Activated CD4-positive, alpha-beta T cell treated with anti-CD3 and anti-CD28 coated beads for 36 hours (primary cell): ENCODE measurements around the gene NAP1L4. TPM values are rescaled to one million over a fixed set of nuclear protein-coding genes. Genes with fewer than 3 reads are reported as not detected.

Source experiments
- ATAC-seq: fragments of 200-7000 bp; cut with Tn5 transposase; one replicate; pipeline ENCODE4 v1.10.0; 2021; ENCODE audit warnings: mild to moderate bottlenecking, moderate library complexity
- CTCF ChIA-PET: fragments of 350-600 bp; sonication (Branson Sonifier 250); formaldehyde crosslinking; loops from one replicate; lab custom pipeline; 2021; ENCODE audit warnings: antibody characterized with exemption; lab: Charles Lee
- POLR2A ChIA-PET: fragments of 350-600 bp; sonication (Branson Sonifier 250); formaldehyde crosslinking; loops from one replicate; lab custom pipeline; 2021; ENCODE audit warnings: antibody characterized with exemption, inconsistent platforms; lab: Charles Lee
- DNase-seq: peaks from one replicate; pipeline ENCODE4 v3.0.0-alpha.2; 2020
- H3K27ac Mint-ChIP-seq: one replicate; pipeline ENCODE4 v1.8.0; 2021; ENCODE audit warnings: mixed read lengths
- H3K27me3 Mint-ChIP-seq: one replicate; pipeline ENCODE4 v1.8.0; 2021; ENCODE audit warnings: mixed read lengths
- H3K36me3 Mint-ChIP-seq: one replicate; pipeline ENCODE4 v1.8.0; 2021; ENCODE audit warnings: low read depth, mixed read lengths
- H3K4me1 Mint-ChIP-seq: one replicate; pipeline ENCODE4 v1.8.0; 2021; ENCODE audit warnings: mixed read lengths
- H3K4me3 Mint-ChIP-seq: one replicate; pipeline ENCODE4 v1.8.0; 2021; ENCODE audit warnings: mild to moderate bottlenecking, moderate library complexity, mixed read lengths
- H3K9me3 Mint-ChIP-seq: one replicate; pipeline ENCODE4 v1.8.0; 2021; ENCODE audit warnings: low read depth, mixed read lengths
- intact Hi-C, 2 experiments: fragments of 100-400 bp; cut with DNase I in 1 of 2; cut with micrococcal nuclease in 1 of 2; formaldehyde crosslinking; loops; one replicate each; pipeline versions ENCODE4 v1.14.2 to v1.15.1; 2022 to 2024; cut with DNase I, micrococcal nuclease
- total RNA-seq, 2 experiments: library from RNA; stranded (reverse); gene quantifications; one replicate each; pipeline ENCODE4 v1.2.3, GENCODE V29; 2021

The NAP1L4 gene
- total RNA-seq, 2 experiments from 2014 or later, result 241 to 246 TPM

DNA sequence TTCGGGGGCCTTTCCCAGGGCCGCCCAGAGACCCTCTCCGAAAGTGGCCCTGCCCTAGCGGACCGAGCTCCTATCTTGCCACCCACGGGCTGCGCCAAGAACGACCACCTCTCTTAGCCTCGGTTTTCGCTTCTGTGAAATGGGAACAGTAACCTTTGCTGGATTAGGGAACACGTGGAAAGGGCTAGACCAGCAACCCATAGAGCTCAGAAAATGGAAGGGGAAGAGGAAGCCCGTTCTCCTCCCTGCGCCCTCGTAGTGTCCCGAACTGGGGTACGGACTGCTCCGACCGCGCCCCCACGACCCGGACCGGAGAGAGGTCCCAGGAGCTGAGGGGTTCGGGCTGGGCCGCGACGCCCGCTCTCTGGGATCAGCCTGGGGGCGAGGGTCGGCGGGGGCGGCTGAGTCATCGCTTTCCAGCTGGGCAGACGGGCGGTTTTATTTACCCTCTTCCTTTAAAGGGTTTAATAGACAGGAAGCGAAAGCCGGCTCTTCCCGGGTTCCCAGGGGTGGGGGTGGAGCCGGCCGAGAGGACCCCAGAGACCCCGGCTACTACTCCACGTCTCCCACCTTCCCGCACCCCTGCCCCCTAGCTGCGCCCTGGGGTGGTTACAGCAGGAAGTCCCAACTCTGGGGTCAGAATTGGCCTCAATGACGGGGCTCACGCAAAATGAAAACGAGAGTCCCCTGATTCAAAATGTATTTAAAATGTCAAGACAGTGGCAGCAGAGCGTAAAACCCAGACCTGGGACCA is 62.0 kb downstream of the NAP1L4 start:
- ChIA-PET CTCF (interaction anchor here (0.7 to 2.6 kb wide), 9 partner anchors 9 to 82 kb away, joined by 3 to 14 read pairs (median 4); a partner anchor contains a TSS), POLR2A (interaction anchor here (1.7 kb wide), 1 partner anchor 11 kb away, joined by 4 read pairs; no protein-coding TSS in a partner anchor)
- H3K27me3 Mint-ChIP-seq, result peaks cover 19% of the 10 kb centered on the region
- peaks cover 27% of the 10 kb centered on the region for H3K4me1 Mint-ChIP-seq
- no peaks in the 10 kb centered on the region for H3K9me3 Mint-ChIP-seq
- no peaks in the 10 kb centered on the region for H3K36me3 Mint-ChIP-seq
- ATAC-seq, result peak; percentile 31
- intact Hi-C loops, result loop anchor here (1.0 to 5.0 kb wide), 7 partner anchors 28 to 398 kb away; partner anchors contain the start of gene CARS1 (in 1 of the 2)
- DNase-seq, result peak; percentile 76
- peak overlapping the region; percentile 63 for H3K27ac Mint-ChIP-seq
- H3K4me3 Mint-ChIP-seq, result peak overlapping the region; percentile 63

DNA sequence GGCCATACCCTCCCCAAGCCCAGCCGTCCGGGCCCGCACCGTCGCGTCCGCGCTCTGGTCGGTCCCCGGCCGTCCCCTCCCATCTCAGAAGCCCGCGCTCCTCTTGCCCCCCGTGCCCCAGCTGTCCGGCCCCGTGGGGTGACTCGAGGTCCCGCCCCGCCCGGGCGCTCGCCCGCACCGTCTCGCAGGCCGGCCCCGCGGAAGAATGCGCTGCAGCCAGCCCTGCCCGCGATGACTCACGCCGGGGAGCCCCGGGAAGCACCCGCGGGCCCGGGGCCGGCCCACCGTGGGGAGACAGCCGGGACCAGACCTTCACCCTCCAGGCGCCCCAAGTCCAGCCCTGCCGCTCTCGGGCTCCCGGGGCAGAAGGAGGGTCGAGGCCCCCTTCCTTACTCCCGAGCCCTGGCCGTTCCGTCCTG is 62.6 kb downstream of the NAP1L4 start:
- ATAC-seq (peak; percentile 34), DNase-seq (peak; percentile 78)
- Mint-ChIP-seq H3K4me3 (peak overlapping the region; percentile 63), H3K27me3 (peaks cover 19% of the 10 kb centered on the region), H3K36me3 (no peaks in the 10 kb centered on the region), H3K27ac (peak overlapping the region; percentile 63), H3K4me1 (peaks cover 27% of the 10 kb centered on the region), H3K9me3 (no peaks in the 10 kb centered on the region)
- POLR2A ChIA-PET, result interaction anchor here (1.7 kb wide), 1 partner anchor 12 kb away, joined by 4 read pairs; no protein-coding TSS in a partner anchor
- intact Hi-C loops, result loop anchor here in 1 of 2 experiments (1.0 kb wide), 2 partner anchors 27 to 229 kb away; a partner anchor contains a TSS
- CTCF ChIA-PET, result interaction anchor here (1.0 to 2.6 kb wide), 8 partner anchors 9 to 42 kb away, joined by 3 to 14 read pairs (median 4); a partner anchor contains a TSS

DNA sequence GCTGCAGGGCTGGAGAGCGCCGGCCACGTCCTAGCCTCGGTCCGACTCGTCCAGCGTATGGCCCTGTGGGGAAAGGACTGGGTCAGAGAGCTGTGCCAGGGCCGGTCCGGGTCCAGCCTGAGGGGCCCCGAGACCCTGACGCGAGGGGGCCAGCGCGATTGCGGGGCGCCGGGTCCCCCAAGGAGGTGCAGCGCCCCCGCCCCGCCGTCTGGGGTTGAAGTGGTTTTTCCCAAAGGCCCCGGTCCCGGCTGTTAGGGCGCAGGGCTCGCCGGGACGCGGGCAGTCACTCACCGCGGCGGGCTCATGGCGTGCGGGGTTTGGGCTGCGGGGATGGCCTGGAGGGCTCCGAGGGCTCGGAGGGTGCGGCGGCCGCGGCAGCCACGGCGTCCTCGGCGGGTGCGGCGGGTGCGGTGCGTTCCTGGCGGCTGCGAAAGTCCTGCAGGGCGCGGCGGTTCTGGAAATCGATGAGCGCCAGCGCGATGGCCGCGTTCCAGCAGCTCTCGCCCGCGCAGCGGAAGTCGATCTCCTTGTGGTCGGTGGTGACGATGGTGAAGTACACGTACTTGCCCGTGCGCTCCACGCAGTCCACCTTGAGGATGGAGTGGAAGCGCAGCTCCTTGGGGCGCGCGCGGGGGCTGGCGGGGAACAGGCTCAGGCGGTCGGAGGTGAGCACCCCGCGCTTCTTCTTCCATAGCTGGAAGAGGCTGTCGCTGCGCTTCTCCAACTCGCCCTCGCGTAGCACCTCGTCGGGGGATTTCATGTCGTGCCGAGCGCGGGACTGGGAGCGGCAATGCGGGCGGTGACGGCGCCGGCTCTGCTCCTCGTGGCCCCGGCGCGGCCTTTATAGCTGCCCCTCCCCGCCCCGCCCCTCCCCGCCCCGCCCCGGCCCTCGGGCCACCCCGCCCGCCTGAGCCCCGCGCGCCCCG is 63.3 kb downstream of the NAP1L4 start, which contains the start of gene PHLDA2:
TSS of gene PHLDA2 (minus strand) at position 816 of the 926 bp plus-strand sequence. CDS start at position 760, 56 bp downstream.
- ChIA-PET CTCF (interaction anchor here (1.0 to 2.6 kb wide), 5 partner anchors 10 to 41 kb away, joined by 3 to 14 read pairs (median 6); a partner anchor contains a TSS), POLR2A (no interaction called here)
- intact Hi-C loops, result loop anchor here in 1 of 2 experiments (1.0 kb wide), 2 partner anchors 27 to 229 kb away; a partner anchor contains a TSS
- Mint-ChIP-seq H3K27ac (peak within 1 kb of the TSS; percentile 63), H3K4me3 (peak within 1 kb of the TSS; percentile 70), H3K36me3 (no peaks in the 10 kb centered on the region), H3K9me3 (no peaks in the 10 kb centered on the region), H3K27me3 (peaks cover 19% of the 10 kb centered on the region), H3K4me1 (peaks cover 25% of the 10 kb centered on the region)
- peak; percentile 28 for ATAC-seq
- DNase-seq, result peak; percentile 81

DNA sequence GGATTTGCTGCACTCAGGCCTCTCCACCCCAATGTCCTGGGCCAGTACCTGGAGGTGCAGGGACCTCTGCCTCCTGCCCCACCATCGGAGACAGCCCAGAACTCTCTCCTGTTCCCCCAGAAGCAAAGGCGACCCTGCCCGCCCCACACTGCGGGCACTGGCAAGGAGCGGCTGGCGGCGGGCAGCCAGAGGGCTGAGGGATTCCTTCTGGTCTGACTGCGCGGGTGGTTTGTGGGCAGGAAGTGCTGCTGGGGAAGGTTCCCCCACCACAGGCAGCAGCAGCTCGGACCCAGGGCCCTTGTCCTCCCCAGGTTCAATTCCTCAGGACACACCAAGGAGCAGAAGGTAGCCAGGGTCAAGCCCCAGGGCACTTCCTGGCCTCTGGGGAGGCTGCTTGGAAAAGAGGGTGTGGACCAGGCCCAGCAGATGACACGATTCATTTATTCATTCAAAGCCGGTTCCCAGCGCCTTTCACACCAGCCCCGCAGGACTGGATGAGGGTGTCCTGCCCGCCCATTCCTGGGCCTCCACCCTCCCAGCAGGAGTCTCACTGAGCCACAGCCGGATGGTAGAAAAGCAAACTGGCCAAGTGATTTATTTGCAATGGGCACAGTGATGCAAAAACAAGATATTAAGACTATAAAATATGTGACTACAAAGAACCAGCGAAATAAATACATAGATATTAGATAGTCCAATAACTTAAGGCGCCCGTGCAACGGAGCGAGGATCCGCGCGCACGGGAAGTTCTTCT is 64.1 kb downstream of the NAP1L4 start:
- ChIA-PET POLR2A (no interaction called here), CTCF (interaction anchor here (1.0 to 2.6 kb wide), 3 partner anchors 19 to 40 kb away, joined by 3 to 14 read pairs (median 9); no protein-coding TSS in a partner anchor)
- H3K36me3 Mint-ChIP-seq, result no peaks in the 10 kb centered on the region
- H3K4me1 Mint-ChIP-seq, result peaks cover 18% of the 10 kb centered on the region
- H3K9me3 Mint-ChIP-seq, result no peaks in the 10 kb centered on the region
- peak overlapping the region; percentile 59 for H3K4me3 Mint-ChIP-seq
- intact Hi-C loops, result no loop called here
- H3K27me3 Mint-ChIP-seq, result peaks cover 19% of the 10 kb centered on the region
- no peak overlapping the region for H3K27ac Mint-ChIP-seq
- ATAC-seq (no peak), DNase-seq (no peak)

- Mint-ChIP-seq H3K9me3 (no peaks in the 10 kb centered on the region), H3K27ac (no peak overlapping the region), H3K36me3 (no peaks in the 10 kb centered on the region), H3K4me3 (no peak overlapping the region), H3K4me1 (peaks cover 17% of the 10 kb centered on the region), H3K27me3 (peaks cover 19% of the 10 kb centered on the region)
- CTCF ChIA-PET, result interaction anchor here (1.3 kb wide), 1 partner anchor 396 kb away, joined by 3 read pairs; no protein-coding TSS in a partner anchor
- intact Hi-C loops, result no loop called here
- POLR2A ChIA-PET, result no interaction called here
- DNase-seq (no peak), ATAC-seq (no peak)
Observed at GRCh38 chr11:2927121-2927800, 64.9 kb downstream of the NAP1L4 start.

DNA sequence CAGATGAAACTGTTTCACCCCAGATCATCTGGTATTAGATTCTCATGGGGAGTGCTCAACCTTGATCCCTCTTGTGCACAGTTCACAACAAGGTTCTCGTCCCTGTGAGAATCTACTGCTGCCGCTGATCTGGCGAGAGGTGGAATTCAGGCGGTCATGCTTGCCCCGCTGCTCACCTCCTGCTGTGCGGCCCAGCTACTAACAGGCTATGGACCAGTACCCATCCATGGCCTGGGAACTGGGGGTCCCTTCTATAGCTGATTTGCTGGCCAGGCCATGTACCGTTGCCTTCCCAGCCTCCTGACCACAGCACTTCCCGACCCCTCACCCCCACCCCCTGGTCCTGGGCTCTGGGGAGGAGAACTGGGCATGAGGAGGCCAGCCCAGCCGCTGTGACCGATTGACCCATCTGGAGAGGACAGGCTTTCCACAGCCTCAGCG is 65.5 kb downstream of the NAP1L4 start:
- Mint-ChIP-seq H3K36me3 (no peaks in the 10 kb centered on the region), H3K27ac (no peak overlapping the region), H3K9me3 (no peaks in the 10 kb centered on the region), H3K4me1 (peaks cover 17% of the 10 kb centered on the region), H3K27me3 (peaks cover 19% of the 10 kb centered on the region), H3K4me3 (no peak overlapping the region)
- ChIA-PET CTCF (interaction anchor here (1.3 kb wide), 1 partner anchor 396 kb away, joined by 3 read pairs; no protein-coding TSS in a partner anchor), POLR2A (no interaction called here)
- no peak for ATAC-seq
- intact Hi-C loops, result no loop called here
- DNase-seq, result no peak

- DNase-seq (no peak), ATAC-seq (no peak)
- no peak overlapping the region for H3K27ac Mint-ChIP-seq
- no peak overlapping the region for H3K4me3 Mint-ChIP-seq
- peaks cover 17% of the 10 kb centered on the region for H3K27me3 Mint-ChIP-seq
- POLR2A ChIA-PET, result no interaction called here
- intact Hi-C loops, result no loop called here
- H3K9me3 Mint-ChIP-seq, result no peaks in the 10 kb centered on the region
- CTCF ChIA-PET, result no interaction called here
- peaks cover 14% of the 10 kb centered on the region for H3K4me1 Mint-ChIP-seq
- H3K36me3 Mint-ChIP-seq, result no peaks in the 10 kb centered on the region
Observed at GRCh38 chr11:2924821-2925675, 67.1 kb downstream of the NAP1L4 start.

DNA sequence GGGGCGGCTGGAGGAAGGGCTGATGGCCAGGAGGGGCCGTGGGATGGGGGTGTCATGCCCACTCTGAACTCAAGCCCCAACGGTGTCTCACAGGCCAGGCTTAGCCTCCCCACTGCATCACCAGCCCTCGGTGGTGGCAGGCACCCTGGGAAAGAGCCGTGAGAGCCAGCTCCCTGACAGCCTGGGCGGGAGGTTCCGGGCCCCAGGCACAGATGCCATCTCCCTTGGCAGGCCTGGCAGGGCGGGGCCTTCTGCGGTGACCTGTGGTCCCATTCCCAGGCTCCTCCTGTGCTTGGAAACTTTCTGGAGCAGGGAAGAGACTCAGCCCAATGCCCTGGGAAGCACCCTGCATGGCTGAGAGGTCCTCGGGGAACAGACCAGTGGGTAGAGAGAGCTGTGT is 67.7 kb downstream of the NAP1L4 start:
- intact Hi-C loops, result no loop called here
- ATAC-seq (no peak), DNase-seq (no peak)
- Mint-ChIP-seq H3K9me3 (no peaks in the 10 kb centered on the region), H3K36me3 (no peaks in the 10 kb centered on the region), H3K4me3 (no peak overlapping the region), H3K27ac (no peak overlapping the region), H3K27me3 (peaks cover 15% of the 10 kb centered on the region), H3K4me1 (peaks cover 11% of the 10 kb centered on the region)
- POLR2A ChIA-PET, result no interaction called here
- CTCF ChIA-PET, result no interaction called here

DNA sequence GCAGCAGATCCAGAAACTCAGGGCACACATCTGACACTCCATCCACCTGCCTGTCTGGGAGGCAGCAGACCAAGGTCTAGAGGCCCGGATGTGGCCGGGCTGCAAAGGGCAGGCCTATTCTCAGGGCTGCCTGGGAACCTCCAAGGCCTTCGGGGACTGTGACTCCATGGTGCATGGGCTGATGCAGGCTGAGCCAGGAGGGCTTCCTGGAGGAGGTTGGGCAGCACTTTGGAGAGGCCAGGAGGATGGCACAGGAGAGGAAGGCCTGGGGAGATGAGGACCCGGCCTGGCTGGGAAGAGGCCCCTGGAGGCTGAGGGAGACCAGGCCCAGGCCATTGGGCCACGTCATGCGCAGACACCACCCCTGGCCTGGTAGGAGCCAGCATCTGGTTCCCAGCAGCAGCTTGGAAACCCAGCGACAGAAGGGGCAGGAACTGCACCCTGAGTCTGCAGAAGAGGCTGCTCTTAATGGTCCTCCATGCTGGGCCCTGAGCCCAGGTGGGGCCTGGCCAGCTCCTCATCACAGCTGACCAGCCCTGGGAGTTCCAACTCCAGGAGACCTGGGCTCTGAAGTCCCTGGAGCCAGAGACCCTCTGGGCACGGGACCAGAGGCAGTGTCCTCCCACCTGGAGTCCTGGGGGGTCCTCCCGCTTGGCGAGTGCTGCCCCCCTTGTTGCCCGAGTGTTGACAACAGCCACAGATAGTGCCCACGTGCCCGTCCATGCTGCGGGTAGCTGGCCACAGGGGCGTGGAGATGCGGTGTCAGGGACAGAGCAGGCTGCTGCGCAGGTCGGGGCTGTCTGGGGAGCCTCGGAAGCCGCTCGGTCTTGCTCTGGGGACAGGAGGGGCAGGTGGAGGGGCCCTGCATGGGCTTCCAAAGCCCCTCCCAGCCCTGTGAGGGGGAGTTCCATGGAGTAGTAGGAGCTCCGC is 68.4 kb downstream of the NAP1L4 start:
- H3K4me1 Mint-ChIP-seq, result peaks cover 8% of the 10 kb centered on the region
- DNase-seq (no peak), ATAC-seq (no peak)
- H3K36me3 Mint-ChIP-seq, result no peaks in the 10 kb centered on the region
- no peak overlapping the region for H3K27ac Mint-ChIP-seq
- H3K4me3 Mint-ChIP-seq, result no peak overlapping the region
- CTCF ChIA-PET, result no interaction called here
- peaks cover 11% of the 10 kb centered on the region for H3K27me3 Mint-ChIP-seq
- intact Hi-C loops, result no loop called here
- H3K9me3 Mint-ChIP-seq, result no peaks in the 10 kb centered on the region
- POLR2A ChIA-PET, result no interaction called here
